EH (cell line): ENCODE data around the gene FBLIM1.

Experiments
- DNase-seq: peaks from one replicate; pipeline ENCODE4 v3.0.0-alpha.2; 2015; ENCODE audit warnings: low read depth

Gene FBLIM1

GRCh38 chr1:15758343-15758931 lies at the start of gene FBLIM1:
FBLIM1 (plus strand) TSS chr1:15758795; CDS start chr1:15764984, 6,189 bp downstream.
- peak; percentile 55 for DNase-seq

GRCh38 chr1:15709226-15709625 lies 49.4 kb upstream of the FBLIM1 start:
- no peak for DNase-seq

- DNase-seq: no peak
These were observed 46.4 kb upstream of the FBLIM1 start for GRCh38 chr1:15712168-15712567.

- DNase-seq: peak; percentile 73
These were observed 44.0 kb upstream of the FBLIM1 start for GRCh38 chr1:15714406-15715136.

- DNase-seq: no peak
These were observed 41.0 kb upstream of the FBLIM1 start for GRCh38 chr1:15717418-15718125.

GRCh38 chr1:15718199-15718601 lies 40.4 kb upstream of the FBLIM1 start:
- no peak for DNase-seq

- no peak for DNase-seq
These were observed 39.0 kb upstream of the FBLIM1 start for GRCh38 chr1:15719381-15720120.

- DNase-seq: no peak
These were observed 37.7 kb upstream of the FBLIM1 start for GRCh38 chr1:15720861-15721260.

GRCh38 chr1:15722411-15722810 lies 36.2 kb upstream of the FBLIM1 start:
- no peak for DNase-seq

- DNase-seq: peak; percentile 35
These were observed 35.6 kb upstream of the FBLIM1 start for GRCh38 chr1:15722836-15723532.

GRCh38 chr1:15723631-15724246 lies 34.9 kb upstream of the FBLIM1 start:
- no peak for DNase-seq

- DNase-seq: no peak
These were observed 33.4 kb upstream of the FBLIM1 start for GRCh38 chr1:15724949-15725880.

- DNase-seq: no peak
These were observed 32.1 kb upstream of the FBLIM1 start for GRCh38 chr1:15726508-15726907.

- DNase-seq: no peak
These were observed 31.6 kb upstream of the FBLIM1 start for GRCh38 chr1:15727021-15727420.

- no peak for DNase-seq
These were observed 31.2 kb upstream of the FBLIM1 start for GRCh38 chr1:15727424-15727823.

- DNase-seq: no peak
These were observed 30.6 kb upstream of the FBLIM1 start for GRCh38 chr1:15727866-15728534.

GRCh38 chr1:15728937-15729657 lies 29.5 kb upstream of the FBLIM1 start:
- no peak for DNase-seq

- no peak for DNase-seq
These were observed 28.2 kb upstream of the FBLIM1 start for GRCh38 chr1:15730423-15730822.

- DNase-seq: no peak
These were observed 27.7 kb upstream of the FBLIM1 start for GRCh38 chr1:15730936-15731335.
